Measurements from ENCODE around the gene SLC7A5.
A peak's percentile ranks its signal among the peaks of the same experiment; 100 is the strongest.

The SLC7A5 gene

DNA sequence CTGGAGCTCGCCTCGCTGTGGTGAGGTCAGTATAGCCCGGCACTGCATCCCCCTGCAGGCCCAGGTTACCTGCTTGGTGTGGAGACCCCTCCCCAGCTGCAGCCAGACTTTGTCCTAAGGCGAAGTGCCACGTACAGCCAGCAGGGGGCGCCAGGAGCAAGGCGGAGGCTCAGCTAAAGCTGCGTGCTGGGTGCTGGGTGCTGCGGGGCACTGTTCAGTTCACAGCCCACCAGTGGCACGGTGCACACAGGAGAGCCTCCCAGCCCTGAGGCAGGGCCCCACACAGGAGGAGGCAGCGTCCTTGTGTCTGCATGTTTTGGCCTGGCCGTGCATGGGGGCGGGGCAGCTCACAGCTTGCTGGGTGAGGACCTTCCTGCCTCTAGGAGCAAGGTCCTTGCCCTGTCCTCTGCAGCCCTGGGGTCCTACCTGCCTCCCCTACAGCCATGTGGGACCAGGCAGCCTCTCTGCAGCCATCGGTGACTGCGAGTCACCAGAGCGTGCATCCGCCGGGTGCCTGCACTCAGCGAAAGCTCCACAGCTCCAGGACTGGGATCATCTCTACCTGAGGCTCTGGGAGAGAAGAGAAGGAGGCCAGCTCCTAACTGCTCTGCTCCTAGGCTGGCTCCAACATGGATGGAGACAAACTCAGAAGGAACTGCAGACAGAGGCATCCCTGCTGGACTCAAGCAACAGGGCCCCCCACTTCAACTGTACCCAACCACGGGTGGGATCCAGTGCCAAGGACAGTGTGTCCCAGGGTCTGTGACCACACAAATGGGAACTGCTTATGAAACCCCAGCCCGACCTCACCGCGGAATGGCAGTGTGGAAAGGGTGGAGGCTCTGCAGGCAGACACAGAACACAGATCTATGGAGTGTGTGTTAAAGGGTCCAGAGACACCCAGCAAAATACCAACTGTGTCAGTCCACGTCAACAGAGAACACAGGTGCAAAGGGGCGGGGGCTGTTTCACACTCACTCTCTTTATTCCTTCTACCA lies 19.0 kb downstream of the SLC7A5 start (continued):
- TF ChIP-seq, protein P1, sequence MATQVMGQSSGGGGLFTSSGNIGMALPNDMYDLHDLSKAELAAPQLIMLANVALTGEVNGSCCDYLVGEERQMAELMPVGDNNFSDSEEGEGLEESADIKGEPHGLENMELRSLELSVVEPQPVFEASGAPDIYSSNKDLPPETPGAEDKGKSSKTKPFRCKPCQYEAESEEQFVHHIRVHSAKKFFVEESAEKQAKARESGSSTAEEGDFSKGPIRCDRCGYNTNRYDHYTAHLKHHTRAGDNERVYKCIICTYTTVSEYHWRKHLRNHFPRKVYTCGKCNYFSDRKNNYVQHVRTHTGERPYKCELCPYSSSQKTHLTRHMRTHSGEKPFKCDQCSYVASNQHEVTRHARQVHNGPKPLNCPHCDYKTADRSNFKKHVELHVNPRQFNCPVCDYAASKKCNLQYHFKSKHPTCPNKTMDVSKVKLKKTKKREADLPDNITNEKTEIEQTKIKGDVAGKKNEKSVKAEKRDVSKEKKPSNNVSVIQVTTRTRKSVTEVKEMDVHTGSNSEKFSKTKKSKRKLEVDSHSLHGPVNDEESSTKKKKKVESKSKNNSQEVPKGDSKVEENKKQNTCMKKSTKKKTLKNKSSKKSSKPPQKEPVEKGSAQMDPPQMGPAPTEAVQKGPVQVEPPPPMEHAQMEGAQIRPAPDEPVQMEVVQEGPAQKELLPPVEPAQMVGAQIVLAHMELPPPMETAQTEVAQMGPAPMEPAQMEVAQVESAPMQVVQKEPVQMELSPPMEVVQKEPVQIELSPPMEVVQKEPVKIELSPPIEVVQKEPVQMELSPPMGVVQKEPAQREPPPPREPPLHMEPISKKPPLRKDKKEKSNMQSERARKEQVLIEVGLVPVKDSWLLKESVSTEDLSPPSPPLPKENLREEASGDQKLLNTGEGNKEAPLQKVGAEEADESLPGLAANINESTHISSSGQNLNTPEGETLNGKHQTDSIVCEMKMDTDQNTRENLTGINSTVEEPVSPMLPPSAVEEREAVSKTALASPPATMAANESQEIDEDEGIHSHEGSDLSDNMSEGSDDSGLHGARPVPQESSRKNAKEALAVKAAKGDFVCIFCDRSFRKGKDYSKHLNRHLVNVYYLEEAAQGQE (tag by site-specific recombination; IDR thresholded peaks at IDR 0.05): no peak
- TF ChIP-seq ZBTB8A (tag by site-specific recombination; IDR thresholded peaks at IDR 0.05): peak; percentile 68
- TF ChIP-seq ZNF558 (tag by site-specific recombination; IDR thresholded peaks at IDR 0.05): no peak
- no peak for TF ChIP-seq ZNF155 (tag by site-specific recombination; IDR thresholded peaks at IDR 0.05)
- TF ChIP-seq ZSCAN30 (tag by site-specific recombination; IDR thresholded peaks at IDR 0.05): peak; percentile 43; the same call in 1 of the 2 replicates
- TF ChIP-seq, protein P2, sequence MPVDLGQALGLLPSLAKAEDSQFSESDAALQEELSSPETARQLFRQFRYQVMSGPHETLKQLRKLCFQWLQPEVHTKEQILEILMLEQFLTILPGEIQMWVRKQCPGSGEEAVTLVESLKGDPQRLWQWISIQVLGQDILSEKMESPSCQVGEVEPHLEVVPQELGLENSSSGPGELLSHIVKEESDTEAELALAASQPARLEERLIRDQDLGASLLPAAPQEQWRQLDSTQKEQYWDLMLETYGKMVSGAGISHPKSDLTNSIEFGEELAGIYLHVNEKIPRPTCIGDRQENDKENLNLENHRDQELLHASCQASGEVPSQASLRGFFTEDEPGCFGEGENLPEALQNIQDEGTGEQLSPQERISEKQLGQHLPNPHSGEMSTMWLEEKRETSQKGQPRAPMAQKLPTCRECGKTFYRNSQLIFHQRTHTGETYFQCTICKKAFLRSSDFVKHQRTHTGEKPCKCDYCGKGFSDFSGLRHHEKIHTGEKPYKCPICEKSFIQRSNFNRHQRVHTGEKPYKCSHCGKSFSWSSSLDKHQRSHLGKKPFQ (tag by site-specific recombination; IDR thresholded peaks at IDR 0.05): no peak
- peak; percentile 63 for TF ChIP-seq KLF9 (tag by site-specific recombination; IDR thresholded peaks at IDR 0.05; ENCODE audit: low read depth)
- no peak for TF ChIP-seq ZNF404 (tag by site-specific recombination; IDR thresholded peaks at IDR 0.05)
- TF ChIP-seq KLF7 (tag by site-specific recombination; IDR thresholded peaks at IDR 0.05; ENCODE audit: borderline replicate concordance): no peak
- TF ChIP-seq, protein P3, sequence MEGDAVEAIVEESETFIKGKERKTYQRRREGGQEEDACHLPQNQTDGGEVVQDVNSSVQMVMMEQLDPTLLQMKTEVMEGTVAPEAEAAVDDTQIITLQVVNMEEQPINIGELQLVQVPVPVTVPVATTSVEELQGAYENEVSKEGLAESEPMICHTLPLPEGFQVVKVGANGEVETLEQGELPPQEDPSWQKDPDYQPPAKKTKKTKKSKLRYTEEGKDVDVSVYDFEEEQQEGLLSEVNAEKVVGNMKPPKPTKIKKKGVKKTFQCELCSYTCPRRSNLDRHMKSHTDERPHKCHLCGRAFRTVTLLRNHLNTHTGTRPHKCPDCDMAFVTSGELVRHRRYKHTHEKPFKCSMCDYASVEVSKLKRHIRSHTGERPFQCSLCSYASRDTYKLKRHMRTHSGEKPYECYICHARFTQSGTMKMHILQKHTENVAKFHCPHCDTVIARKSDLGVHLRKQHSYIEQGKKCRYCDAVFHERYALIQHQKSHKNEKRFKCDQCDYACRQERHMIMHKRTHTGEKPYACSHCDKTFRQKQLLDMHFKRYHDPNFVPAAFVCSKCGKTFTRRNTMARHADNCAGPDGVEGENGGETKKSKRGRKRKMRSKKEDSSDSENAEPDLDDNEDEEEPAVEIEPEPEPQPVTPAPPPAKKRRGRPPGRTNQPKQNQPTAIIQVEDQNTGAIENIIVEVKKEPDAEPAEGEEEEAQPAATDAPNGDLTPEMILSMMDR (tag by site-specific recombination; IDR thresholded peaks at IDR 0.05): peak; percentile 97
- peak; percentile 28; the same call in 1 of the 2 replicates for TF ChIP-seq SP7 (tag by site-specific recombination; IDR thresholded peaks at IDR 0.05)
- TF ChIP-seq ZNF2 (tag by site-specific recombination; IDR thresholded peaks at IDR 0.05): peak; percentile 87
- TF ChIP-seq, protein P4, sequence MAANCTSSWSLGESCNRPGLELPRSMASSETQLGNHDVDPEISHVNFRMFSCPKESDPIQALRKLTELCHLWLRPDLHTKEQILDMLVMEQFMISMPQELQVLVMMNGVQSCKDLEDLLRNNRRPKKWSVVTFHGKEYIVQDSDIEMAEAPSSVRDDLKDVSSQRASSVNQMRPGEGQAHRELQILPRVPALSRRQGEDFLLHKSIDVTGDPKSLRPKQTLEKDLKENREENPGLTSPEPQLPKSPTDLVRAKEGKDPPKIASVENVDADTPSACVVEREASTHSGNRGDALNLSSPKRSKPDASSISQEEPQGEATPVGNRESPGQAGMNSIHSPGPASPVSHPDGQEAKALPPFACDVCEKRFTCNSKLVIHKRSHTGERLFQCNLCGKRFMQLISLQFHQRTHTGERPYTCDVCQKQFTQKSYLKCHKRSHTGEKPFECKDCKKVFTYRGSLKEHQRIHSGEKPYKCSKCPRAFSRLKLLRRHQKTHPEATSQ (tag by site-specific recombination; IDR thresholded peaks at IDR 0.05): no peak
- TF ChIP-seq ZNF792 (tag by site-specific recombination; IDR thresholded peaks at IDR 0.05): no peak
- TF ChIP-seq ZNF514 (tag by site-specific recombination; IDR thresholded peaks at IDR 0.05): no peak
- no peak for TF ChIP-seq ZNF837 (tag by site-specific recombination; IDR thresholded peaks at IDR 0.05)
- TF ChIP-seq ZNF777 (tag by site-specific recombination; IDR thresholded peaks at IDR 0.05; ENCODE audit: borderline replicate concordance): no peak
- TF ChIP-seq ZNF140 (tag by site-specific recombination; IDR thresholded peaks at IDR 0.05): no peak
- TF ChIP-seq, protein P5, sequence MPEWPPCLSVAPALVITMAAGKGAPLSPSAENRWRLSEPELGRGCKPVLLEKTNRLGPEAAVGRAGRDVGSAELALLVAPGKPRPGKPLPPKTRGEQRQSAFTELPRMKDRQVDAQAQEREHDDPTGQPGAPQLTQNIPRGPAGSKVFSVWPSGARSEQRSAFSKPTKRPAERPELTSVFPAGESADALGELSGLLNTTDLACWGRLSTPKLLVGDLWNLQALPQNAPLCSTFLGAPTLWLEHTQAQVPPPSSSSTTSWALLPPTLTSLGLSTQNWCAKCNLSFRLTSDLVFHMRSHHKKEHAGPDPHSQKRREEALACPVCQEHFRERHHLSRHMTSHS (tag by site-specific recombination; IDR thresholded peaks at IDR 0.05): no peak
- TF ChIP-seq MZF1 (tag by site-specific recombination; IDR thresholded peaks at IDR 0.05; ENCODE audit: borderline replicate concordance): no peak
- TF ChIP-seq ZNF510 (tag by site-specific recombination; IDR thresholded peaks at IDR 0.05; ENCODE audit: insufficient replicate concordance): no peak
- 0 out of 2 replicates have a peak, but pooled peaks have one; percentile 81 for TF ChIP-seq ZSCAN16 (tag by site-specific recombination; IDR thresholded peaks at IDR 0.05)
- peak; percentile 69 for TF ChIP-seq ZBTB20 (tag by site-specific recombination; IDR thresholded peaks at IDR 0.05)
